ENCODE measurements around the gene VCP.

Gene VCP

DNA sequence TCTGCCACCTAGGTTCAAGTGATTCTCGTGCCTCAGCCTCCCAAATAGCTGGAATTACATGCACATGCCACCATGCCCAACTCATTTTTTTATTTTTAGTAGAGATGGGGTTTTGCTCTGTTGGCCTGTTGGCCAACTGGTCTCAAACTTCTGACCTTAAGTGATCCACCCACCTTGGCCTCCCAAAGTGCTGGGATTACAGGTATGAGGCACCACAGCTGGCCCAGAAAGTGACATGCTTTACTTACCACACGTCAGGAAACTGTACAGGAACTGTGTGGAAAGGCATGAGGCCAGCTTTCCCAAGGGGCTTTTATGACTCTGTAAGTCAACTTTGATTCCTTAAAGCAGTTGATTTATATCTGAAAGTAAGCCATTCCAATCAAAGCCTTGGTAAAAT is 57.9 kb downstream of the VCP start:
- DNase-seq (ENCODE audit: low spot score), result no peak

DNA sequence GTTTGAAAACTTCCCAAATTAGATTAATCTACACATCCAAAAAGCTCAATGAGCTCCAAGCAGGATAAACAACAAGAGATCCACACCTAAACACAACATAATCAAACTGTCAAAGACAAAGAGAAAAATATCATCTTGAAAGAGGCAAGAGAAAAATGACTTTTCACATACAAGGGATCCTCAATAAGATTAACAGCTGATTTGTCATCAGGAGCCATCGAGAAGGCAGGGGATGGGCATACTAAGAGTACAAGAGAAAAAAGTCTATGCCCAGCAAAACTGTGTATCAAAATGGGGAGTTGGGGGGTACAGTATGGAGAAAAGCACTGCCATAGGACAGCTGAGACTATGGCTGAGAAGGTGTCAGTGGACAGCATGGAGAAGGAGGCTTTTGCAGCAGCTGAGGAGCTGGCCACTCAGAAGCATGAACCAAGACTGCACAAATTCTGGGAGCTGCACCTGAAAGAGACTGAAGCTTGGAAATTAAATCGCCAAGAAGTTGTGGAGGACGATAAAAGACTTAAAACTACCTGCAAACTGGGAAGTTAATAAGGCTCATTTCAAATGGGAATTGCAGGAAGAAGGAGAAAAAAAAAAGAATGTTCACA is 62.0 kb downstream of the VCP start:
- no peak for DNase-seq (ENCODE audit: low spot score)
